Mucosa of descending colon (tissue), 3 donors: ENCODE measurements around the gene GNG14. TPM values are rescaled to one million over a fixed set of nuclear protein-coding genes. Genes with fewer than 3 reads are reported as not detected.

Source experiments
- ATAC-seq: fragments of 200-7000 bp; cut with Tn5 transposase; one replicate; pipeline ENCODE4 v1.9.1; 2020; ENCODE audit warnings: mild to moderate bottlenecking, moderate library complexity
- DNase-seq, 3 donors: peaks; one replicate each; pipeline ENCODE4 v3.0.0-alpha.2; 2020
- H3K36me3 ChIP-seq: fragments of 200-600 bp; one replicate; pipeline ENCODE4 v1.8.0; 2021; ENCODE audit warnings: low read depth, mild to moderate bottlenecking
- H3K4me1 ChIP-seq: fragments of 200-600 bp; one replicate; pipeline ENCODE4 v1.8.0; 2021; ENCODE audit warnings: low read depth, mild to moderate bottlenecking
- H3K4me3 ChIP-seq: fragments of 200-600 bp; one replicate; pipeline ENCODE4 v1.8.0; 2021; ENCODE audit warnings: mild to moderate bottlenecking
- H3K9me3 ChIP-seq: fragments of 200-600 bp; one replicate; pipeline ENCODE4 v1.8.0; 2021; ENCODE audit warnings: mild to moderate bottlenecking
- CTCF ChIP-seq: fragments of 200-600 bp; IDR thresholded peaks from one replicate; pipeline ENCODE4 v1.8.0; 2022; ENCODE audit warnings: antibody characterized with exemption, mild to moderate bottlenecking
- intact Hi-C, 2 donors: fragments of 100-400 bp; cut with DNase I in 1 of 2; cut with micrococcal nuclease in 1 of 2; formaldehyde crosslinking; loops; one replicate each; pipeline versions ENCODE4 v1.11.0 to v1.11.1; 2022; cut with DNase I, micrococcal nuclease
- total RNA-seq, 3 donors: library from RNA; stranded (reverse); fragmentation: NEBNext Ultra II Directional in 2 of 3; extraction: Animal tissue kit (Norgen Biotek cat#: 25700) in 2 of 3; gene quantifications; one replicate each; pipeline versions ENCODE4 v1.2.1 to v1.2.4, GENCODE V29; 2021 to 2023
- donor health status: DM: no; HTN: no; CAD: no; lungs with moderate emphysema.
- donor health status: DM: no; HTN: no; CAD: no.
- donor health status: DM: no; HTN: yes; CAD: no.

Gene GNG14
- total RNA-seq, 3 donors from 2014 or later = not detected

DNA sequence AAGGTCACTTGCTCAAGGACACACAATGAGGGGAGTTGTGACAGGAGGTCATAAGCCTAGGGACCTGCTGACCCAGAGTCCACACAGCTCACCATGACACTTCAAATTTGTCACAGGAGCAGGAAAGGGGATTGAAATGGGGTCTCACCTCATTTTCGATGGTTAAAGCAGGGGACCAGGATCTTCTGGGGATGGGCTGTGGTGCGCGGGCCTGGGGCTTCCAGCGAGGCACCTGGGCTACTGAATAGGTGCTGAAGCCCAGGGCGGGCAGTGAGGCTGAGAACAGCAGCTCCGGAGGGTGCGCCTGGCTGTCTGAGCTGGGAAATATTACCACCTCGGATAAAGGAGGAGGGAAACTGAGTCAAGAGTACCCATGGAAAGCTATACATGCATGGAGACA lies 32.3 kb upstream of the GNG14 start:
- no peaks in the 10 kb centered on the region for H3K4me1 ChIP-seq
- no peak overlapping the region for H3K4me3 ChIP-seq
- TF ChIP-seq CTCF = no peak
- H3K36me3 ChIP-seq = no peaks in the 10 kb centered on the region
- H3K9me3 ChIP-seq = no peaks in the 10 kb centered on the region
- DNase-seq = no peak
- ATAC-seq = no peak
- intact Hi-C loops = no loop called here

GRCh38 chr19:12656899-12657571 lies 30.8 kb upstream of the GNG14 start:
- intact Hi-C loops = no loop called here
- no peak for ATAC-seq
- no peaks in the 10 kb centered on the region for H3K9me3 ChIP-seq

GRCh38 chr19:12657966-12658365 lies 29.8 kb upstream of the GNG14 start:
- H3K4me1 ChIP-seq = no peaks in the 10 kb centered on the region

More at GRCh38 chr19:12656899-12657571, 30.8 kb upstream of the GNG14 start:
- no peak for TF ChIP-seq CTCF
- Histone ChIP-seq H3K36me3 (no peaks in the 10 kb centered on the region), H3K4me1 (no peaks in the 10 kb centered on the region), H3K4me3 (no peak overlapping the region)
- no peak for DNase-seq

GRCh38 chr19:12660980-12661379 lies 26.8 kb upstream of the GNG14 start:
- ATAC-seq = no peak
- Histone ChIP-seq H3K9me3 (no peaks in the 10 kb centered on the region), H3K4me1 (peaks cover 6% of the 10 kb centered on the region), H3K36me3 (no peaks in the 10 kb centered on the region), H3K4me3 (no peak overlapping the region)
- TF ChIP-seq CTCF = no peak
- intact Hi-C loops = no loop called here
- DNase-seq = no peak

More at GRCh38 chr19:12657966-12658365, 29.8 kb upstream of the GNG14 start:
- Histone ChIP-seq H3K4me3 (no peak overlapping the region), H3K36me3 (no peaks in the 10 kb centered on the region), H3K9me3 (no peaks in the 10 kb centered on the region)
- intact Hi-C loops = no loop called here
- no peak for TF ChIP-seq CTCF
- DNase-seq (no peak), ATAC-seq (no peak)

DNA sequence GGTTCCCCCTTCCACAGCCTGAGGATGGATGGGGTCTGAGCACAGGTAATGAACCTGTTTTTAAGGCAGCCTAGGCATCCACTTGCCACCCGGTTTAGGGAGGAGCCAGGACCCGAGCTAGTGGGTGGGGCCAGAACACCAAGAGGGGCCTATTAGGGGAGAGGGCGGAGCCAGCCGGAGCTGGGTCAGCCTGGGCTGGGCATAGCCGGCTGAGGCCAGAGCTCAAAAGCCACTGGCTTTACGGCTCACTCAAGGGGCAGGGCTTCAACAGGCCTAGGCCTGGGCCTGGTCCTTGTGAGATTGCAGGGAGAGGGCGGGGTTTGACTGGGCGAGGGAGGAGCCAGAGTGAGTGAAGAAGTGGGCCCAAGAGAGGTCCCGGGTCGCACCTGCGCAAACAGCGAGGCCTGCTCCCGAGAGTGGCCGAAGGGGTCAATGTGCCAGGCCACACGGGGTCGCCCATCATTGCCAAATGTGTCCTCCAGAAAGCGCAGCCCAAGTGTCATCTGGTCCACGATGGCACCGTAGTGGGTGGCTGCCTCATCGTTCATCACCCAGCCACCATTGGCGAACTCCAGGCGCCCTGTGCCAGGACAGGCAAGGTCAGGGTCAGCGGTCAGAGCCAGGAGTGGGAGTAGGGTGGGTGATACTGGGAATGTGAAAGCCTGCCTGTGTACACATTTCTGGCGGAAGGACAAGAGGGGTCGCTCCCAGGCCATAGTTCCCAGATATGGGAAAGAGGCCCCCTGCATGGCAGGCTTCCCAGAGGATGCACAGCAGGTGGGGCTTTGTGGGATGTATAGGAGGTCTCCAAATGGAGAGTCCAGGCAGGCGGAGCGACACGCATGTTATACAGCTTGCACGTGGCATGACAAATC lies 23.2 kb upstream of the GNG14 start:
- H3K4me1 ChIP-seq = peaks cover 25% of the 10 kb centered on the region
- TF ChIP-seq CTCF = no peak
- no peaks in the 10 kb centered on the region for H3K36me3 ChIP-seq
- no peaks in the 10 kb centered on the region for H3K9me3 ChIP-seq
- DNase-seq (peak in 2 of 3 donors; percentile 55 to 67), ATAC-seq (peak; percentile 29)
- H3K4me3 ChIP-seq = no peak overlapping the region
- intact Hi-C loops = no loop called here
